ENCODE results near the gene IDUA. TPM values are rescaled to one million over a fixed set of nuclear protein-coding genes. Genes with fewer than 3 reads are reported as not detected.
"Not testable (repeated sequence)": the region's sequence is repeated elsewhere in the genome, so short reads cannot be mapped to it uniquely, and the experiment has no call there.

Gene IDUA
- total and polyA plus RNA-seq, 7 experiments from 2014 or later: 8.3 to 72.4 (median 62.9) TPM

- CTCF ChIA-PET: no interaction called here
- intact Hi-C loops (cut with micrococcal nuclease): no loop called here
- no peak for ATAC-seq
These were observed 66.3 kb downstream of the IDUA start for GRCh38 chr4:1053080-1053661.

GRCh38 chr4:1053891-1054290, 67.0 kb downstream of the IDUA start:
- CTCF ChIA-PET; H3K4me3 Mint-ChIP-seq; ATAC-seq; H3K9me3 ChIP-seq (ENCODE audit: control insufficient read depth in 2 of 3, low read length in 3 of 3); H3K9me3 Mint-ChIP-seq; DNase-seq; H3K36me3 Mint-ChIP-seq; H3K36me3 ChIP-seq (ENCODE audit: control insufficient read depth in 2 of 3, insufficient read depth in 3 of 3, low read length in 3 of 3); H3K27me3 ChIP-seq (ENCODE audit: control insufficient read depth in 2 of 2, insufficient read depth in 2 of 2, low read length in 2 of 2); H3K27ac Mint-ChIP-seq; H3K27ac ChIP-seq (ENCODE audit: low read depth, low read length); intact Hi-C loops (cut with micrococcal nuclease); H3K4me3 ChIP-seq (ENCODE audit: low read length): not testable (repeated sequence)
- Mint-ChIP-seq H3K4me1 (peaks cover 8 to 17% (median 10%) of the 10 kb centered on the region in 7 donors), H3K27me3 (peaks cover 0 to 17% (median 5%) of the 10 kb centered on the region in 5 donors)
- peaks cover 13 to 14% of the 10 kb centered on the region in 2 donors for H3K4me1 ChIP-seq (ENCODE audit: control insufficient read depth in 2 of 2, insufficient read depth in 2 of 2, low read length in 2 of 2)
- POLR2A ChIA-PET: interaction anchor here (0.6 to 0.9 kb wide), 3 partner anchors 14 to 293 kb away, joined by 3 to 4 read pairs (median 3); partner anchors contain the start of gene UVSSA

More at GRCh38 chr4:1053080-1053661, 66.3 kb downstream of the IDUA start:
- DNase-seq: no peak
- H3K36me3 Mint-ChIP-seq: peaks cover 0 to 7% (median 4%) of the 10 kb centered on the region in 5 donors
- no peaks in the 10 kb centered on the region for H3K27me3 ChIP-seq (ENCODE audit: control insufficient read depth in 2 of 2, insufficient read depth in 2 of 2, low read length in 2 of 2)
- POLR2A ChIA-PET: interaction anchor here (0.6 to 0.9 kb wide), 2 partner anchors 44 to 66 kb away, joined by 3 to 4 read pairs; no protein-coding TSS in a partner anchor
- H3K9me3 Mint-ChIP-seq: peaks cover 0 to 9% (median 0%) of the 10 kb centered on the region in 11 donors
- H3K27ac Mint-ChIP-seq: peak overlapping the region in 5 of 9 donors; percentile 28 to 88 (median 70)
- H3K4me3 ChIP-seq (ENCODE audit: low read length): no peak overlapping the region
- H3K4me1 Mint-ChIP-seq: peaks cover 8 to 17% (median 10%) of the 10 kb centered on the region in 7 donors
- no peaks in the 10 kb centered on the region for H3K9me3 ChIP-seq (ENCODE audit: control insufficient read depth in 2 of 3, low read length in 3 of 3)
- H3K27me3 Mint-ChIP-seq: peaks cover 4 to 20% (median 9%) of the 10 kb centered on the region in 5 donors
- peak overlapping the region in 3 of 10 donors; percentile 10 to 59 (median 54) for H3K4me3 Mint-ChIP-seq
- H3K36me3 ChIP-seq (ENCODE audit: control insufficient read depth in 2 of 3, insufficient read depth in 3 of 3, low read length in 3 of 3): no peaks in the 10 kb centered on the region
- no peak overlapping the region for H3K27ac ChIP-seq (ENCODE audit: low read depth, low read length)
- H3K4me1 ChIP-seq (ENCODE audit: control insufficient read depth in 2 of 2, insufficient read depth in 2 of 2, low read length in 2 of 2): peaks cover 13 to 14% of the 10 kb centered on the region in 2 donors

Other genes with a start within 250 kb of the IDUA start
- 1 to 10 TPM in 2 of 5 experiments, under 1 TPM in 2, not detected in 1; 0.22 to 1.9 (median 1.1) TPM for gene CPLX1, start 160.9 kb upstream of the IDUA start, total RNA-seq
- under 1 TPM; 0.17 to 0.35 TPM for gene CPLX1, start 160.9 kb upstream of the IDUA start, polyA plus RNA-seq
- gene GAK, start 54.7 kb upstream of the IDUA start, total RNA-seq: 100 to 1,000 TPM; 167 to 206 (median 174) TPM
- 10 to 100 TPM; 34.0 to 96.2 TPM for gene GAK, start 54.7 kb upstream of the IDUA start, polyA plus RNA-seq
- 10 to 100 TPM; 28.9 to 69.9 (median 64.9) TPM for gene TMEM175, start 54.6 kb upstream of the IDUA start, total RNA-seq
- 10 to 100 TPM; 14.9 to 24.0 TPM for gene TMEM175, start 54.6 kb upstream of the IDUA start, polyA plus RNA-seq
- gene DGKQ, start 13.5 kb upstream of the IDUA start, total RNA-seq: 10 to 100 TPM; 14.9 to 28.0 (median 22.7) TPM
- gene DGKQ, start 13.5 kb upstream of the IDUA start, polyA plus RNA-seq: 1 to 10 TPM; 1.5 to 7.9 TPM
- gene SLC26A1, start 6.4 kb downstream of the IDUA start, total RNA-seq: 1 to 10 TPM in 1 of 5 experiments, under 1 TPM in 2, not detected in 2; 0.16 to 1.1 (median 0.46) TPM
- 1 to 10 TPM; 2.0 to 2.3 TPM for gene SLC26A1, start 6.4 kb downstream of the IDUA start, polyA plus RNA-seq
- gene FGFRL1, start 24.6 kb downstream of the IDUA start, total RNA-seq: 10 to 100 TPM; 10.6 to 28.1 (median 22.0) TPM
- 1 to 10 TPM in 1 of 2 donors, under 1 TPM in 1; 0.45 to 1.7 TPM for gene FGFRL1, start 24.6 kb downstream of the IDUA start, polyA plus RNA-seq
- 1 to 10 TPM; 1.8 to 4.1 (median 2.4) TPM for gene RNF212, start 126.5 kb downstream of the IDUA start, total RNA-seq
- gene RNF212, start 126.5 kb downstream of the IDUA start, polyA plus RNA-seq: 1 to 10 TPM; 5.8 to 6.7 TPM
- gene SPON2, start 185.5 kb downstream of the IDUA start, total RNA-seq: 10 to 100 TPM in 3 of 5 experiments, 1 to 10 TPM in 2; 5.7 to 79.1 (median 16.0) TPM
- 1 to 10 TPM; 2.8 to 3.8 TPM for gene SPON2, start 185.5 kb downstream of the IDUA start, polyA plus RNA-seq

Measured in naive thymus-derived CD4-positive, alpha-beta T cell (primary cell).